Globus pallidus (tissue), 1 donor: ENCODE data around the gene DVL1.
"Not testable (repeated sequence)": the region's sequence is repeated elsewhere in the genome, so short reads cannot be mapped to it uniquely, and the experiment has no call there.

ENCODE experiments used
- DNase-seq: peaks from one replicate; pipeline ENCODE4 v3.0.0-alpha.2; 2015; ENCODE audit warnings: low spot score

The DVL1 gene

GRCh38 chr1:1349256-1350012 is at the start of gene DVL1:
TSS of gene DVL1 (minus strand) at chr1:1349418. CDS start at chr1:1349065, 353 bp downstream.
- DNase-seq, result peak; percentile 59

GRCh38 chr1:1398677-1399186 is 49.5 kb upstream of the DVL1 start:
- no peak for DNase-seq

- no peak for DNase-seq
Observed at GRCh38 chr1:1397839-1398523, 48.8 kb upstream of the DVL1 start.

DNA sequence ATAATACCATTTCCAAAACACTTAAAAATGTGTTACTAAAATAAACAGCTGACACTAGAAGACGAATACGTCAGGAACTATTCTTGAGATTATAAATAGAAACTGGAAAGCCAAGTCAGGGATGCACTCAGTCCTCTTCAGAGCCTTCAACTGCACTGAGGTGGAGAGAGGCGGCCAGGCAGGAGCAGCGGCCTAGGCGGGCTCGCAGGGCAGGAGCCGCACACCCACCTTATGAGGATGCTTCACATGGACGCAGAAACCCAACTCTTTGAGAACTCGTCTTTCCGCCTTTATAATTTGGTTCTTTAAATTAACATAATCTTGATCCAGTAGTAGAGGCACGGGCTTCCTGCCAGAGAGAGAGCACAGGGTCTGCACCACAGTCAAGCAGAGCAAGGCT is 45.9 kb upstream of the DVL1 start:
- DNase-seq, result no peak

GRCh38 chr1:1394116-1394515 is 44.9 kb upstream of the DVL1 start:
- DNase-seq, result no peak

- DNase-seq, result no peak
Observed at GRCh38 chr1:1393428-1393827, 44.2 kb upstream of the DVL1 start.

DNA sequence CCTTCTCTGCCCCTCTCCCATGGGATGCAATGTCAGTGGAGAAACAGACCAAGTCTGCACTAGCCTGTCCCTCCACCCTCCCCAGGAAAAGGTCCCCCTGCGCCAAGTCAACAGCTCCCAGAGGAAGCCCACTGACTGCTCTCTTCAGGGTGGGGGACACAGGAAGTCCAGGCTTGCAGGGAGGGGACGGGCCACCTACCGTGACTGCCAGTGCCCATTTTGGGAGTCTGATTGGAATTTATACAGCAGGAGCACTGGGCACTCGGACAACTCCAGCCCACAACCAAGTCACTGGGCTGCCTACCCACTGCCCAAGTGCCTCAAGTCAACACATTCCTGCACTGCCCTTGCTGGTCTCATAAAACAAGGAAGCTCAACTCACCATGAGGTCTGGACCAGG is 43.8 kb upstream of the DVL1 start:
- DNase-seq, result no peak

GRCh38 chr1:1391225-1391624 is 42.0 kb upstream of the DVL1 start:
- no peak for DNase-seq

GRCh38 chr1:1390675-1391074 is 41.5 kb upstream of the DVL1 start:
- DNase-seq, result no peak

DNA sequence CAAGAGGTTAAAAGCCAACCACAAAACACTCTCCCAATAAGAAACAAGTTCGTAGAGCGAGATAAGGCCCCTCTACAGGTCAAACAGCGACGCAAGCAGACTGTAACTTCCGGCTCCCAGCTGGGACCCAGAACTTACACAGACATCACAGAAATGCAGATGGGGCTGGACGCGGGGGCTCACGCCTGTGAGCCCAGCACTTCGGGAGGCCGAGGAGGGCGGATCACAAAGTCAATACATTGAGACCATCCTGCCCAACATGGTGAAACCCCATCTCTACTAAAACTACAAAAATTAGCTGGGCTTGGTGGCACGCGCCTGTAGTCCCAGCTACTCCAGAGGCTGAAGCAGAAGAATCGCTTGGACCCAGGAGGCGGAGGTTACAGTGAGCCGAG is 38.9 kb upstream of the DVL1 start:
- DNase-seq, result no peak

DNA sequence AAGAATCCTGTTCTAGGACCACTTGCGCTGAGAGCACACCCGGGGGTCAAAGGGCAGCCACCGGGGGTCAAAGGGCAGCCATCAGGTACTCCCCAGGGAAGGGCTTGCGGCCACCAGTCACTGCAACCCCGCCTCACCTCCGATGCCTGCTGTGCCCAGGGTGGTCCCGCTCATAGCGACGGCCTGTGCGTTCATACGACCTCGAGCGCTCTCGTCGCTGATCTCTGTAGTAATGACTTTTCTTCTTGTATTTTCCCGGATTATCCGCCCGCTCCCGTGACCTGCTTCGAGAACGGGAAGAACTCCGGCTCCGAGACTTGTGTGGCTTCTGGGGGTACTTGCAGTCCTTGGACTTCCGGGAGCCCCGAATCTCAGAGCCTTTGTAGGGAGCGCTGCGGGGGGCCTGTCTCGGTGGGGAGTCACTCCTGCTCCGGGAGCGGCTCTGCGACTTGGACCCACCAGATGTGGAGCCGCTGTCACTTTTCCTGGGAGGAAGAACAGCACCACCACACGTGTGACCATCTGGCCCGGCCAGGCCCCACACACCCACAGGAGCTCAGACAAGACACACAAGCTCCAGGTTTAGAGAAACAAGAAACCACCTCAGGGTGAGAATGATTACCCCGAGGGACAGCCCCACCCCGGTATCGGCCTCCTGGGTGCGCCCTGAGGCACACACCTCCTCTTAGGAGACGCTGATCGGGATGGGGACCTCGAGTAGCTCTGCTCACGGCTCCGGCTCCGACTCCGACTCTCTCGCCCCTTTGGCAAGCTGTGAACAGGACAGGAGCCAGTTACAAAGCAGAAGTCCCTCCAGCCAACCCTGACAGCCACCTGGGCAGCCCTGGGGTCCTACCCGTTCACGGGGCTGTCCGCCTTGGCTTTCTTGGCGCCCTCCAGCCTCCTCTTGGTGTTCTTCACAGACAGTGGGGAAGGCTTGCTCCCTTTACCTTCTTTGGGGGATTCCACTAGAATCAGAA is 38.2 kb upstream of the DVL1 start:
- no peak for DNase-seq

- DNase-seq, result no peak
Observed at GRCh38 chr1:1385931-1386330, 36.7 kb upstream of the DVL1 start.

DNA sequence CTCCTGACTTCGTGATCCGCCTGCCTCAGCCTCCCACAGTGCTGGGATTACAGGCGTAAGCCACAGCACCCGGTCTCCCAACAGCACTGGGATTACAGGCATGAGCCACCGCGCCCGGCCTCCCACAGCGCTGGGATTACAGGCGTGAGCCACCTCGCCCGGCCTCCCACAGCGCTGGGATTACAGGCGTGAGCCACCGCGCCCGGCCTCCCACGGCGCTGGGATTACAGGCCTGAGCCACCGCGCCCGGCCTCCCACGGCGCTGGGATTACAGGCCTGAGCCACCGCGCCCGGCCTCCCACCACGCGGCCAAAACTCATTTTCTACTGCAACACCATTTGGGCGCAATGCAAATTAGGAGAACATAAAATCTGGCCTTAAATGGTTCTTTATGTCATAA is 36.1 kb upstream of the DVL1 start:
- DNase-seq, result not testable (repeated sequence)

- no peak for DNase-seq
Observed at GRCh38 chr1:1381294-1381693, 32.1 kb upstream of the DVL1 start.

- no peak for DNase-seq
Observed at GRCh38 chr1:1380860-1381259, 31.6 kb upstream of the DVL1 start.

- no peak for DNase-seq
Observed at GRCh38 chr1:1377540-1378205, 28.5 kb upstream of the DVL1 start.

GRCh38 chr1:1376551-1377226 is 27.5 kb upstream of the DVL1 start:
- DNase-seq, result no peak

- DNase-seq, result peak; percentile 100
Observed at GRCh38 chr1:1374929-1375662, 25.9 kb upstream of the DVL1 start, which contains the start of gene AURKAIP1. TSS of gene AURKAIP1 (minus strand) at chr1:1375207. CDS start at chr1:1374756, 451 bp downstream.

GRCh38 chr1:1374589-1374928 is 25.3 kb upstream of the DVL1 start:
- DNase-seq, result no peak

DNA sequence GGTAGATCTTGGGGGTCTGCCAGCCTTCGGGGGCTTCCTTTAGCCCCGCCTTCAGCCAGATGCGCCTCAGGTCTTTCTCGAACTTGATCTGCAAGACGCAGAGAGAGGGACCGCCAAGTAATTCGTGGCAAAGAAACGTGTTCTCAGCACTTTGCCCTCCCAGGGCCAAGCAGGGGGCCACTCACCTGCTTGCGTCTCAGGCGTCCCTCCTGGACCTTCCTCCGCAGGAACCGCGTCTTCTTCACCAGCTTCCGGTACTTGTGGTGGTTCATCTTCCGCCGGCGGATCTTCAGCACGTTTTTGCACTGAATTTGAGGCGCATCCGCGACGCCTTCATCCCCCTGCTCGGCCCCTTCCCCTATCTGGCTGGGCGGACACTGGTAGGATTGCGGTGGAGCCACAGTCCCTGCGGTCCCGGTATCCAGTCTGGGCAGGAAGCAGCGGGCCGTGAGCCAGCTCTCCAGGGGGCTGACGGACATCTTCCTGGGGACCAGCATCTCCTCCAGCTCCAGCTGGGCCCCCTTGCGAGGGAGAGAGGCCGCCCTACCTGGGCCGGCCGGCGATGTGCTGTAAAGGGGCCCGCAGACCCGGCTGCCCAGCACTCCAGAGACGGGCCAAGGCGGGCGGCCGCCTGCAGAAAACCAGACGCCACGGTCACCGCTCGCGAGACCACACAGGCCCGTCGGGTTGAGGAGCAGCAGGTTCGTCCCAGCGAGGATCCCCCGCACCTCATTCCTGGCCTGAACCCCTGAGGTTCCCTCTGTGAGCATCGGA is 24.8 kb upstream of the DVL1 start:
- no peak for DNase-seq
